Right renal cortex interstitium (tissue), 3 donors: ENCODE measurements around the gene CARMIL3. TPM values are rescaled to one million over a fixed set of nuclear protein-coding genes. Genes with fewer than 3 reads are reported as not detected.
"Not testable (repeated sequence)": the region's sequence is repeated elsewhere in the genome, so short reads cannot be mapped to it uniquely, and the experiment has no call there.

Experiments
- DNase-seq, 3 donors: peaks; one replicate each; pipeline ENCODE4 v3.0.0-alpha.2; 2013; ENCODE audit warnings: low read depth in 3 of 3, low spot score in 2 of 3
- polyA plus RNA-seq, 3 donors: library from polyadenylated mRNA; unstranded; fragments of 120-200 nt; gene quantifications; one replicate each; pipeline ENCODE4 v1.2.1, GENCODE V29; 2013; ENCODE audit not compliant: insufficient read length in 3 of 3

The CARMIL3 gene
- polyA plus RNA-seq, 3 donors, result 1.0 to 2.0 (median 1.4) TPM

DNA sequence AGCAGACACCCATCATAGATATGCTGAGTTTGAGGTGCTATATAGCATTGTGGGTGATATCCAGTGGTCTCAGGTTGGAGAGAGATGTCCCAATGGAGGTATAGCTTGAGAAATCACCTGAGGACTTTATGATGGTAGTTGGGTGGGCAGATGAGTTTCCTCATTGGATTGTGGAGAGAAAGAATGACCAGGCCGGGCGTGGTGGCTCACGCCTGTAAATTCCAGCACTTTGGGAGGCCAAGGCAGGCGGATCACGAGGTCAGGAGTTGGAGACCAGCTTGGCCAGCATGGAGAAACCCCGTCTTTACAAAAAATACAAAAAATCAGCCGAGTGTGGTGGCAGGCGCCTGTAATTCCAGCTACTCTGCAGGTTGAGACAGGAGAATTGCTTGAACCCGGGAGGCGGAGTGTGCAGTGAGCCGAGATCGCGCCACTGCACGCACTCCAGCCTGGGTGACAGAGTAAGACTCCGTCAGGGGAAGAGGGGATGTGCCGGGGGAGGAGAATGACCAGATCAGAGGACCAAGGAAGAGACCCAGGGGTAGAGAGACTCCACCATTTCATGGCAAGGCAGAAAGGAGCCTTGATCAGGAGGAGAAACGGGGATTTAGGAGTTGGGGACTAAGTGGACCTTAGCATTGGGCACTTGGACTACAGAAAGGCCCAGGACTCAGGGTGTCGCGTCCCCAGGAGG, 41.5 kb downstream of the CARMIL3 start:
- no peak for DNase-seq

DNA sequence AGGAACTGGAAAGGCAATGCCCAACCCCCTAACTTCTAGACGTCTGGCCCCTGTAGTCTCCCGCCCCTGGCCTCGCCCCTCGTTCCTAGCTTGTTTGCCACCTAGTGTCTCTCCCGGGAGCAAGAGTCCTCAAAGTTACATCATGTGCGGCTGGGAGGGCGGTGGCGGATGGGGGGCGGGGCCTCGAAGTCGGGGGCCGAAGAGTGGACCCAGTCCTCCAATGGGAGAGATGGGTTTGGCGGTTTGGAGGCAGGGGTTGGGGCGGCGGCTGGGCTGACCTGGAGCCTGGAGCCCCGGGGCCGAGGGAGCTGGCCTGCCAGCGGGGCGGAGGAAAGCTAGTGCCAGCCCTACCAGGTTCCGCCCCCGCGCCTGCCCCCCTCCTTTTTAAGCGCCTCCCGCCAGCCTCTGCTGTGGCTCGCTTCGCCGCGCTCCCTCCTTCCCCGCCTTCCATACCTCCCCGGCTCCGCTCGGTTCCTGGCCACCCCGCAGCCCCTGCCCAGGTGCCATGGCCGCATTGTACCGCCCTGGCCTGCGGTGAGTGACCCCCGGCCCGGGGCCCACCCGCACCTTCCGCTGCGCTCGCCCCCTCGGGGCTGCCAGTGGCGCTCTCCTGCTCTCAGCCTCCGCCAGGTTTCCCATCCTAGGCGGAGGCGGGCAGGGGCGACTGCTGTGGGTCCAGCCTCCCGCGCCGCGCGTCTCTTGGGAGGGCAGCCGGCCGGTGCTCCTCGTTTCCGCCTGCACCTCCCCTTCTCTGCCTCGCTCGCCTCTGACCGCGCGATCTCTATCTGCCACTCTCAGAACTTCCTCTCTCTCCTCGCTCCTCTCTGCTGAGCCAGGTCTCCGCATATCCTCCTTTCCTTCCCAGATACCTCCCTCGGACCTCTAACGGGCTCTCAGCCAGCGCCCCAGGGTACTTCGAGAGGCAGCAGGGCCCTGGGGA, 42.4 kb downstream of the CARMIL3 start, which contains the start of gene PCK2:
PCK2 (plus strand) TSS at position 411 of the 940 bp plus-strand sequence; CDS start at position 506, 95 bp downstream.
- peak in 1 of 3 donors; percentile 47 for DNase-seq

DNA sequence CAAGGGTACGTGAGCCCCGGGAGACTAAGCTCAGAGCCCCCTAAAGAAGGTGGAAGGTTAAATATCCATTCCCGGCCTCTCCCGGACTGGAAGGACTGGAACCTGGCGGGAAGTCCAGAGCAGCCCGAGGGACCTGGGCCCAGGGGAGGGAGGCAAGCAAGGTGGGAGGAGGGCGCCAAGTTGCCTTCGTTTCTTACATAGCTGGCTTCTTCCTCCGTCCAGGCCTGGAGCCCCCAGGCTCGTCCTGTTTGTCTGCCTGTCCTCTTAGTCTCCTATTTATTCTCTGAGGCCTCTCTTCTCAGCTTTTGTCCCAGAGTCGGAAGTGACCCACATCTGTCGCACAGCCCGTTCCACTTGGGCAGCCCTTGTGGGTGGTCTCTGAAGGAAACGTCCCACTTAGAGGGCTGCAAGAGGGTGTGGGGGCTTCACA, 43.0 kb downstream of the CARMIL3 start:
- DNase-seq, result no peak

DNA sequence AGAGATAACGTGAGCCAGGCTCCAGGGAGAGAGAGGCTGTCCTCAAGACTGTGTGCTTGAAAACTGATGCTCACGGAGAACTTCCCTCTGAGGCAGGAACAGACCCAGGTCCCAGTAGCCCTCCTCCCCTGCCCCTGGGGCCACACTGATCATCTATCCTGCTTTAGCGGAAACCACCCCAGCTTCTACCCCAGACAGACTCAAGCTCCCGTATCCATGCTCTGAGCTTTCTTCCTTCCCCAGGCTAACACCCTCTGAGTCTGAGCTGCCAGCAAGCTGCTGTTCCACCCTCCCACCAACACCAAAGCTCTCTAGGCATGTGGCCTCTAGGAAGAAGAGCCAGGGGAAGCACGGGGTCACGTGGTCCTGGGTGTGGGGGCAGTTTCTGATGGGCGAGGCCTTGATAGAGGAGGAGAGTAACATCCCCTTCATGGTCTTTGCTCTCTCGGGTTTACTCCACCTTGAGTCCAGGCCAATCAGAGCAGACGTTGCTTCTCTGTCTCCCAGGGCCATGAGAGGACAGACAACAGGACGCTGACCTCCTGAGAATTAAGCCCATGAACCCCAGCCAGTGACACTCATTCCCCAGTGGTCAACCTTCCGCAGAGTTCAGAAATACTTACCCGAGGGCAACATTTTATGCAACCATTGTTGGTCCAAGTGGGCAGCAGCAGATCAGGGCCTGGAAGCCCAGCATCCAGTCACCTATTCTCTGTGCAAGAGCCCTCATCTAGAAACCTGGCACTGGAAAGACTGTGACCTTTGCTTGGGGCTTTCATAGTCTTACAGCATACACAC, 43.7 kb downstream of the CARMIL3 start:
- no peak for DNase-seq

DNA sequence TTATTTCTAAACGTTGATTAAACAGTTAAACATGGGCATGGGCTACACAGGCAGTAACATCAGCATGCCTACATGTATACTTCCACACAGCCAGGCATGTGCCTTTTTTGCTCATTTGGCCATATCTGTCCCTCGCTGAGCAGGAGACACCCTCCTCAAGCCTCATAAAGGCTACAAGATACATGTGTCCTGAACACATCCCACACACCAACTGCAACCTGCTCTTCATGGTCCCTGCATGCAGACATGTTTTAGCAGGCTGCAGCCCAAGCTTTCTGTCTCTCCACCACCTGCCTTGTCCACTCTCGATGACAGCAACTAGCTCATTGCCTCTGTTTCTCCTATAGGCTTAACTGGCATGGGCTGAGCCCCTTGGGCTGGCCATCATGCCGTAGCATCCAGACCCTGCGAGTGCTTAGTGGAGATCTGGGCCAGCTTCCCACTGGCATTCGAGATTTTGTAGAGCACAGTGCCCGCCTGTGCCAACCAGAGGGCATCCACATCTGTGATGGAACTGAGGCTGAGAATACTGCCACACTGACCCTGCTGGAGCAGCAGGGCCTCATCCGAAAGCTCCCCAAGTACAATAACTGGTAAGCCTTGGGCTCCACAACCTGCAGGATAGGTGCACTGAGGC, 44.9 kb downstream of the CARMIL3 start:
- DNase-seq, result no peak

DNA sequence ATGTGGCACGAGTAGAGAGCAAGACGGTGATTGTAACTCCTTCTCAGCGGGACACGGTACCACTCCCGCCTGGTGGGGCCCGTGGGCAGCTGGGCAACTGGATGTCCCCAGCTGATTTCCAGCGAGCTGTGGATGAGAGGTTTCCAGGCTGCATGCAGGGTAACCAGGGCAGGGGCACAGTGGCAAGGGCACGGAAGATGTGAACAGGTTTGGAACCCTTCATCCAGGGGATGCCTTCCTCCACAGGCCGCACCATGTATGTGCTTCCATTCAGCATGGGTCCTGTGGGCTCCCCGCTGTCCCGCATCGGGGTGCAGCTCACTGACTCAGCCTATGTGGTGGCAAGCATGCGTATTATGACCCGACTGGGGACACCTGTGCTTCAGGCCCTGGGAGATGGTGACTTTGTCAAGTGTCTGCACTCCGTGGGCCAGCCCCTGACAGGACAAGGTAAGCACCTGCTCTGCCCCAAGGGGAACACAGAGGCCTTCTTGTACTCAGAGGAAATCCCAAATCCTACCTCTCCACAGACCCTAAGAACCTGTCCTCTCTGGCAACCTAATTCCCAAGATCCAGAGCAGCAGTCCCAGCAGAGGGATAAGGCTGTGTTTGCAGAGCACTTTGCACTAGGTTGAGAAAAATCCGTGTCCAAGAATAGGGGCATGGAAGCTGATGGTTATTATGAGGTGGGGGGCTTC, 46.6 kb downstream of the CARMIL3 start:
- no peak for DNase-seq

DNA sequence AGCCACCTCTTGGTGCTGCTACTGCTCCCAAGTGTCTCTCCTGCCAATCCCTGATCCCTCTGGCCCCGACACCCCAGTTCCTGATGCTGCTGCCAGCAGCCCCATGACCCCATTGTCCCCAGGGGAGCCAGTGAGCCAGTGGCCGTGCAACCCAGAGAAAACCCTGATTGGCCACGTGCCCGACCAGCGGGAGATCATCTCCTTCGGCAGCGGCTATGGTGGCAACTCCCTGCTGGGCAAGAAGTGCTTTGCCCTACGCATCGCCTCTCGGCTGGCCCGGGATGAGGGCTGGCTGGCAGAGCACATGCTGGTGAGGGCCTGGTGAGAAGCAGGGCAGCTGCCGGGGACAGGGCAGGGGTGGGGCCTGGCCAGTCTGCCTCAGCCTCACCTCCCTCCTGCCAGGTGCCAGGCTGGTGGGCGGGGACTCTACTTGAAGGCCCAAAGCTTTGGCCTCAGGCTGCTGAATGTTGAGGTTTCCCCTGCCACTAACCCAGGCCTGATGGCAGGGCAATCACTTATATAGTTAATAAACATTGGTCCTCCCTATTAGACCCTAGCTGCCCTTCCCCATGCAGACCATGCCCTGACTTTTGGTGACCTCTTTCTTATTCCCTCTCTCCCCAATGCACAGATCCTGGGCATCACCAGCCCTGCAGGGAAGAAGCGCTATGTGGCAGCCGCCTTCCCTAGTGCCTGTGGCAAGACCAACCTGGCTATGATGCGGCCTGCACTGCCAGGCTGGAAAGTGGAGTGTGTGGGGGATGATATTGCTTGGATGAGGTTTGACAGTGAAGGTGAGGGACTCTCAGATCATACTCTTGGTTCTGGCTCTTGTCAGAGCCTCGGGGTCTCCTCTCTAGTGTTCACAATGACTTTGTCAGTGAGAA, 47.4 kb downstream of the CARMIL3 start:
- no peak for DNase-seq

DNA sequence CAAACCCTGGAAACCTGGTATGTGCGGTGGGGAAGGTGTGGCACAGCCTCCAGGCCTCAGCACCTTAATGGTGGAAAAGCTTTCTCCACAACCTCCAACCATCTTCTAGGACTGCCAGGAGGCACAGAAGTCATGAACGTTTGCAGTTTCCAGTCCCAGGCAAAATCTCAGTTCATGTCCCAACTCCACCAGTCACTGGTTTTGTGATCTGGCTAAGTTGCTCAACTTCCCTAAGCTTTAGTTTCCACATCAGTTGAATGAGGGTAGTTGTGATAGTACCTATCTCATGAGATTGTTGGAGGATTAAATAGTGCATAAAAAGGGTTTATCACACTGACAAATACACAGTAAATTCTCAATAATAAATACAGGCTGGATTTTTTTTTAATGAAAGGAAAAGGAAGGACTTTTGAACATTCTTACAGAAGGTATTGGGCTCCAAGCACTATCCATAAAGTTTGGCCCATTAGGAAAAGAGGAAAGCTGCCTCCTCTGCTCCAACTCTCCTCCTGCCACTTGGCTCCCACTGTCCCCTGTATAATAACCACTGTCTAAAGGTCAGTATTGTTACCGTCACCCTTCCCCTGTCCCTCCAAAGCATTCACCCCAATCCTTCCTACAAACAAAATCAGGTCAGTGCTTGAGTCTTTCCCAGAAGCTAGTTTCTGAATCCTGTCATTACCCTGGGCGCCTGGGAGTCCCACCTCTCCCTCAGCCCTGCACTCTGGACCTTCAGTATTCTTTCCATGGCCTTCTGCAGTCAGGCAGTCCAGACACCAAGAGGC, 48.6 kb downstream of the CARMIL3 start:
- no peak for DNase-seq

DNA sequence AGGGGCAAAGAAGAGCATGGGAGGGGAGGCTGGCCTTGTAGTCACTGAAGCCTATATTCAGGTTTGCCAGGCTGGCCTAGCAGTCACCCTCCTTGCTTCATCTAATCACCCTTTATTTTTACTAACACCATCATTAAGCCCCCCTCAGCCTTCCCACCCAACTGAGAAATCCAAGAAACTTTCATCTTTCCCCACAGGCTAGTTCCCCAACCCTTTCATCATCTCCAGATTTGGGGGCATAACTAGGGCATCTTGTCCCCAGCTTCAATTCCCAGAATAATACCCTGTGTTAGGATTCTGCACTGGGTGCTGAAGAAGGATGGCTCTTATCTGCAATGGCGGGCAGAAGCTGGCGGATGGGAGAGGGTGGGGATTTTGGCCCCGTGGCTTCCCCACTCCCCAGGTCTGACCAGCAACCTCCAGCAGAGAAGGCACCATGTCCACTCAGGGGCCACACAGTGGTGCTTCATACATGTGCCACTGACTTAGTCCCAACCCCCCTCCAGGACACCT, 49.2 kb downstream of the CARMIL3 start:
- DNase-seq, result no peak

DNA sequence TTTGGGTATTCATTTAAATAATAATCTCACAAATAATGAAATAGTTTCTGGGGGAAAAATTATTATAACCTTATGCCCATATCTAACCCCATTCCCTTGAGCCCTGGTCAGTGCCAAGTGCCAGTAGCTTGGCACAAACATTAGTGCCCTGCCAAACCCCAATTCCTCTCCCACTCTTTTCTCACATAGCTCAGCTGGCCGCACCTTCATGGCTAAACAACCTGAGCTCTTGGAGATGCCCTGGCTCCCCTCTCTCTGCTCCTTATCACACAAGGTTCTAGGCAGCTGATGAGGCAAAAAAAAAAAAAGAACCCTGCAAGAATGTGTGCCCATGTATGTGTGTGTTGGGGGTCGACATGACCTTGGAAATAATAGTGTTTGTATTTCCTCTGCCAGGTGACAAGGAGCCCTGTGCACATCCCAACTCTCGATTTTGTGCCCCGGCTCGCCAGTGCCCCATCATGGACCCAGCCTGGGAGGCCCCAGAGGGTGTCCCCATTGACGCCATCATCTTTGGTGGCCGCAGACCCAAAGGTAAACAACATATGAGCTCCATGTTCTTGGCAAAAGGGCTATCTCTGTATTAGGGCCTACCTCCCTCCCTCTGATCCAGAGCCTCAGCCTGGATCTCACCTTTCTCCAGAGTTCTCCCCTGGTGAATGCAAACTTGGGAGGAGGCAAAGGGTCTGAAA, 50.7 kb downstream of the CARMIL3 start:
- DNase-seq, result no peak

DNA sequence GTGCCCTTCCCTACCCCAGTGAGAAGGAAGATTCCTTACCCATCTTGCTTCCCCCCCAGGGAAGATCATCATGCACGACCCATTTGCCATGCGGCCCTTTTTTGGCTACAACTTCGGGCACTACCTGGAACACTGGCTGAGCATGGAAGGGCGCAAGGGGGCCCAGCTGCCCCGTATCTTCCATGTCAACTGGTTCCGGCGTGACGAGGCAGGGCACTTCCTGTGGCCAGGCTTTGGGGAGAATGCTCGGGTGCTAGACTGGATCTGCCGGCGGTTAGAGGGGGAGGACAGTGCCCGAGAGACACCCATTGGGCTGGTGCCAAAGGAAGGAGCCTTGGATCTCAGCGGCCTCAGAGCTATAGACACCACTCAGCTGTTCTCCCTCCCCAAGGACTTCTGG, 51.6 kb downstream of the CARMIL3 start:
- DNase-seq, result no peak

DNA sequence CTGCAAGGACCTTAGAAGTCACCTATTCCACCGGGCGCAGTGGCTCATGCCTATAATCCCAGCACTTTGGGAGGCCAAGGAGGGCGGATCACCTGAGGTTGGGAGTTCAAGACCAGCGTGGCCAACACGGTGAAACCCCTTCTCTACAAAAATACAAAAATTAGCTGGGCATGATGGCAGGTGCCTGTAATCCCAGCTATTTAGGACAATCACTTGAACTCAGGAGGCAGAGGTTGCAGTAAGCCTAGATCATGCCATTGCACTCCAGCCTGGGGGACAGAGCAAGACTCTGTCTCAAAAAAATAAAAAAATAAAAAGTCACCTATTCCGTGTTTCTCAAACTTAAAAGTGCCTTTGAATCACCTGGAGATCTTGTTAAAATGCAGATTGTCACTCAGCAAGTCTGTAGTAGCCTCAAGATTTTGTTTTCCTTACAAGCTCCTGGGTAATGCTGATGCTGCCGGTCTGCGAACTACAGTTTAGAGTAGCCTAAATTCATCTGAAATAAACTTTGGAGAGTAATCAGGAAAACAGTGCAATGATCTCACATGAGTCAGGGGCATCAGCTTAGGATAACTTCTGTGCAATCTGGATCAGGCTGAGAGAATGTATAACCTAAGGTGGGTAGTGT, 53.9 kb downstream of the CARMIL3 start:
- DNase-seq, result not testable (repeated sequence)

DNA sequence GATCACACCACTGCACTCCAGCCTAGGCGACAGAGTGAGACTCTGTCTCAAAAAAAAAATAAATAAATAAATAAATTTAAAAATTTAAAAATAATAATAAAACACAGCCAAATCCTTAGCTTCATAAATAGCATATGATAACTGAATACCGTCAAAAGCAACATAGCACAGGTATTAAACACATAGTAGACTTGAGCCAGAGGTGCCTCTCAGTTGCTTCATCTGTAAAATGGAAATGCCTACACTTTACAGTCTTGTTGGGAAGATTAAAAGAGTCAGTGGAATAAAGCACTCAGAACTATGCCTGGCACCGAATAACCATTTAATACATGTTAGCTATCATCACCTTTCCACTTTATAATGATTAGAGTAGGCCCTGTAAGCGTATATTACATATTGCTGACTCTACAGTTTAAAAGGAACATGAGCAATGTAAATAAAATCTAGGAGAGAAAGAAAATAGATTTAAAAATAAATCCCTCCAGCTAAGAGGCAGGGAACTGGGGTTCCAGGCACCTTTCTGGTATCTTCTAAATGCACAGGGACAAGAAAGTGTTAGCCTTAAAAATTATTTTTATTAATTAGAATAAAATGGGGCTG, 55.0 kb downstream of the CARMIL3 start:
- no peak for DNase-seq

DNA sequence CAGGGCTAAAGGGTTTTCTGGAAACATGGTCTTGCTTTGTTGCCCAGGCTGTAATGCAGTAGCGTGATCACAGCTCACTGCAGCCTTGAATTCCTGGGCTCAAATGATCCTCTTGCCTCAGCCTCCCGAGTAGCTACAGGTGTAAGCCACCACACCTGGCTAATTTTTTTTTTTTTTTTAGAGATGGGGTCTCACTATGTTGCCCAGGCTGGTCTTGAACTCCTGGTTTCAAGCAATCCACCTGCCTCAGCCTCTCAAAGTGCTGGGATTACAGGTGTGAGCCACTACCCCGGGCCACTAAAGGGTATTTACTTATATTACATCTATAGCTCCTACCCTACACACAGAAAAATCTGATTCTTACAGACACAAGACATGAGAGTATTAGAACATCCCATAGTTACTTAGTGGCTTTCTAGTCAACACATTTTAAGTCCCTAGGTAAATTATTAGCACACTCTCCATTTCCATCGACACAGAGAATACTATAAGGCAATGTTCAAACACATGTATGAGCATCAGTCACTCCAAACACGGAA, 56.6 kb downstream of the CARMIL3 start:
- DNase-seq, result no peak

DNA sequence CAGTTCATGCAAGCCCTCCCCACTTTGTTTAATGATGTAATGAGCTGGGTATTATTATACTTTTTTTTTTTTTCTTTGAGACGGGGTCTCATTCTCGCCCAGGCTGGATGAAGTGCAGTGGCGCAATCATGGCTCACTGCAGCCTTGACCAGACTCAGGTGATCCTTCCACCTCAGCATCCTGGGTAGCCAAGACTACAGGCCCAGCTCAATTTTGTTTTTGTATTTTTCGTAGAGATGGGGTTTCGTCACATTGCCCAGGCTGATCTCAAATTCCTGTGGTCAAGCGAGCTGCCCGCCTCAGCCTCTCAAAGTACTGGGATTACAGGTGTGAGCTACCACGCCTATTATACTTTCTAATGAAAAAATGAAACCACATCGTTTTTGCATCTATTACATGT, 58.3 kb downstream of the CARMIL3 start:
- DNase-seq, result no peak

DNA sequence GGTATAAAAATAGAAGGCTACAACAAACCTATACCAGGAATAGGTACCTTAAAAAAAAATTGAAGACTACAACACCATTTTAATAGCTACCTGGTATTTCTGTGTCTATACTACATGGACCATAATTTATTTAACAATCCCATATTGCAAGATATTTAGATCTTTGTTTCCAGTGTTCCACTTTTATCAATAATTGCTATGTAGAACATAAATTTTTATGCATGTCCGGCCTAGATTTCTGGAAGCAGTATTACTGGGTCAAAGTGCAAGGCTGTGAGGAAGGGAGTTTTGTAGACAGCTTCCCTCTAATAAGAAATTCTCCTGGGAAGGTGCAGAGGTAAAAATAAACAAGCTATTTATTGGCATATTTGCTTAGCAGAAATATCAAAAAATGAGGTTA, 58.7 kb downstream of the CARMIL3 start:
- DNase-seq, result no peak
